Ishikawa (cell line): ENCODE measurements around the gene ECEL1.

Experiments used
- CREB1 ChIP-seq: IDR thresholded peaks from 2 replicates; pipeline ENCODE4 v1.6.1; 2012; ENCODE audit warnings: low read depth
- EP300 ChIP-seq: IDR thresholded peaks from 2 replicates; pipeline ENCODE4 v1.6.1; 2012; ENCODE audit warnings: borderline replicate concordance

GRCh38 chr2:232529806-232530547 lies 42.3 kb upstream of the ECEL1 start:
- TF ChIP-seq EP300, result no peak
- no peak for TF ChIP-seq CREB1
